Cerebellar nuclear complex (tissue), 1 donor: Measurements from ENCODE around the gene DHX58.

Experiments
- DNase-seq, 2 experiments: peaks; one replicate each; lab custom pipeline; 2025; lab: John Stamatoyannopoulos, UW

DHX58 gene

GRCh38 chr17:42053731-42054500, 58.6 kb downstream of the DHX58 start:
- no peak for DNase-seq

- no peak for DNase-seq
Observed at GRCh38 chr17:42052346-42052877, 60.1 kb downstream of the DHX58 start.

GRCh38 chr17:42051645-42052044, 60.9 kb downstream of the DHX58 start:
- no peak for DNase-seq
